ENCODE measurements around the gene ATP4B. TPM values are rescaled to one million over a fixed set of nuclear protein-coding genes. Genes with fewer than 3 reads are reported as not detected.

Gene ATP4B
- total and polyA plus RNA-seq, 2 of the 8 experiments (the other 6 are each of a cell fraction or from before 2014, with no cell fraction given): 0.05 TPM; not detected in 1

DNA sequence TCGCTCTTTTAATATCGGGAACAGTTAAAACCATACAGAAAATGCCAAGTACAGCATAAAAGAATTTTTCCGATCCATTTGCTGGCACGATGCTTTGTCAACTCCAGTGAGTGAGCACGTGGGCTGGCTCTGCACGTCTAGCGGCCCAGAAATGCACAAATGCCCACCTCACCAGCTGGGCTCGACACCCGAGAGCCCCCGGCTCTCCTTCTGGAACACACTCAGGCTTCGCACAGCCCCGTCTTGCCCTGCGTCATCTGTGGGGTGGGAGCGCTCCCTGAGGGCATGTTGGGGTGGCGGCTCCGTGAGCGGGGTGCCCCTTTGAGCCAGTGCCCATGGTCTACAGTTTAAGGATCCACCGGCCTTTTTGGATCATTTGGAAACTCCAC, 24.5 kb downstream of the ATP4B start (continued):
- TF ChIP-seq GABPA (IDR thresholded peaks at IDR 0.05; ENCODE audit: borderline replicate concordance, insufficient read depth, low read length) (no peak), RXRA (IDR thresholded peaks at IDR 0.05; ENCODE audit: insufficient read depth, low read depth, low read length) (no peak), GTF2F1 (IDR thresholded peaks at IDR 0.05; ENCODE audit: borderline replicate concordance, low read depth, low read length) (no peak), TAF7 (optimal IDR thresholded peaks at IDR 0.05; ENCODE audit: borderline replicate concordance, low read depth, low read length) (no peak), CEBPB (IDR thresholded peaks at IDR 0.05; ENCODE audit: low read depth, low read length) (no peak), TCF12 (IDR thresholded peaks at IDR 0.05; ENCODE audit: low read depth, low read length) (no peak), RBBP5 (IDR thresholded peaks at IDR 0.05; ENCODE audit: borderline replicate concordance, low read depth, low read length) (no peak)

Measured in H1 (cell line).